ENCODE measurements around the gene DIP2C.

DIP2C gene

DNA sequence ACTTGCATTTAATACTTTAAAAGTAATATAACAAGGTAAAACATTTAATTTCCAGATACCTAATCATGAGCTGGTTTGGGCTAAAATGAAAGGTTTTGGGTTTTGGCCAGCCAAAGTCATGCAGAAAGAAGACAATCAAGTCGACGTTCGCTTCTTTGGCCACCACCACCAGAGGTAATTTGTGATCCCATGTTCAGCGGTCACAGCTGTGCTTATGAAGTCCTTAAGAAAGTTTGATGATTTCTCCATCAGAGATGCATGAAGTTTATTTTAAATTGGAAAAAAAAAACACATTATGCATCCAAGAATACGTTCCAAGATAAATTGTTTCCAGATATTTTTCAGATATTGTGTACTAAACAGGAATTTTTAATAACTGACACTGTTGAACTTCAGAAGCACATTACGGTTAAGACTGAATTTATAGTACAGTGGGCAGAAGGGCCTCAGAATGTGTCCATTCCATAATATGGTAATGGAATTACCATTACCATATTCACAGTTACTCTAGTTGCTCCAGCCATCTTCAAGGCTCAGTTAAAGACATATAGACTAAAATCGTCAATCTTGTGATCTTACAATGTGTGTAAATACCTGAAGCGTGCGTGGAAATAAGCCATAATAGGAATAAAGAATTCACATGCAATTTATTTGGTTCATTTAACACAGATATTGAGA lies 447.4 kb downstream of the DIP2C start:
- Histone ChIP-seq H3K9ac (ENCODE audit: low read length in 2 of 2) (no peak overlapping the region), H3K36me3 (ENCODE audit: control insufficient read depth in 2 of 2, insufficient read depth in 2 of 2, low read length in 2 of 2) (peaks cover 21 to 31% of the 10 kb centered on the region in 2 donors), H3K4me1 (ENCODE audit: control insufficient read depth, insufficient read depth, low read length) (no peaks in the 10 kb centered on the region), H3K27ac (ENCODE audit: low read length) (no peak overlapping the region), H3K27me3 (ENCODE audit: control insufficient read depth in 1 of 2, insufficient read depth in 2 of 2, low read length in 2 of 2) (no peaks in the 10 kb centered on the region), H3K9me3 (ENCODE audit: control insufficient read depth in 2 of 2, low read length in 2 of 2) (no peaks in the 10 kb centered on the region), H3K4me3 (ENCODE audit: low read length in 2 of 2) (no peak overlapping the region)

- Histone ChIP-seq H3K4me1 (ENCODE audit: control insufficient read depth, insufficient read depth, low read length) (no peaks in the 10 kb centered on the region), H3K9ac (ENCODE audit: low read length in 2 of 2) (no peak overlapping the region), H3K36me3 (ENCODE audit: control insufficient read depth in 2 of 2, insufficient read depth in 2 of 2, low read length in 2 of 2) (peaks cover 15 to 26% of the 10 kb centered on the region in 2 donors), H3K9me3 (ENCODE audit: control insufficient read depth in 2 of 2, low read length in 2 of 2) (no peaks in the 10 kb centered on the region), H3K4me3 (ENCODE audit: low read length in 2 of 2) (no peak overlapping the region), H3K27ac (ENCODE audit: low read length) (no peak overlapping the region), H3K27me3 (ENCODE audit: control insufficient read depth in 1 of 2, insufficient read depth in 2 of 2, low read length in 2 of 2) (no peaks in the 10 kb centered on the region)
Measured at GRCh38 chr10:241451-241850, 448.0 kb downstream of the DIP2C start.

DNA sequence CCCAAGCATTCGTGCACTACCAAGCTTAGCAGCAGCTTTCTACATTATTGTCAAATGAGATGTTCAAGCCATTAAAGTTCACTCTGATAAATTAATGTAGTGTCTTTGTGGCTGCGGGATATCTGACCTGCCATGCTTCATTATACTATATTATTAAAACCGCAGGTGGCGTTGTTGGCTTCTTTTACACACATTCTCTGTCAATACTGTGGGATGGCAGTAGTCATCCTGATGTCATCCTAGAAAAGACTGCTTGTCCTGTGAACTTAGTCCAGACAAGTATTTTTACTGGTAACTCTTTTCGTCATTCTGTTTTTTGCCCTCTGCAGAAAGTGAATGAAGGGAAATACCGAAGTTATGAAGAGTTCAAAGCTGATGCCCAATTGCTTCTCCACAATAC lies 450.4 kb downstream of the DIP2C start:
- H3K9ac ChIP-seq (ENCODE audit: low read length in 2 of 2): no peak overlapping the region
- no peaks in the 10 kb centered on the region for H3K27me3 ChIP-seq (ENCODE audit: control insufficient read depth in 1 of 2, insufficient read depth in 2 of 2, low read length in 2 of 2)
- no peaks in the 10 kb centered on the region for H3K9me3 ChIP-seq (ENCODE audit: control insufficient read depth in 2 of 2, low read length in 2 of 2)
- no peak overlapping the region for H3K4me3 ChIP-seq (ENCODE audit: low read length in 2 of 2)
- no peak overlapping the region for H3K27ac ChIP-seq (ENCODE audit: low read length)
- no peaks in the 10 kb centered on the region for H3K4me1 ChIP-seq (ENCODE audit: control insufficient read depth, insufficient read depth, low read length)
- peaks cover 10 to 15% of the 10 kb centered on the region in 2 donors for H3K36me3 ChIP-seq (ENCODE audit: control insufficient read depth in 2 of 2, insufficient read depth in 2 of 2, low read length in 2 of 2)

DNA sequence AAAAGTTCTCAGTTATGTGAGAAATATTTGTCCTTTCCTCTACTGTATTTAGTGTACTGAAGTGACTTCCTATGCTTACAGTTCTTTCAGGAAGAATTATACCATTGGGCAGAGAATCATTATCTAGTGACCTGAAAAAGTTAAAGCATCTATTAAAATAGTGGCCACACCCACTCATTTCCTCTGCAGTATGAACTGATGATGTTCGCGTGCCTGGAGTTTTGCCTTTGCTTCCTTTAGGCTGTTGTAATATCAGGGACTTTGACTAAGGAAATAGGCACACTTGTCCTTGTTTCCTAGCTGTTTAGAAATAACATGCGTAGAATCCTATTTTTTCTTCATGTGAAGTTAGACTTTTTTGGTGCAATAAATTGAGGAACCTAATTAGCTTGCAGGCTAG lies 453.6 kb downstream of the DIP2C start:
- no peak overlapping the region for H3K9ac ChIP-seq (ENCODE audit: low read length in 2 of 2)
- H3K27me3 ChIP-seq (ENCODE audit: control insufficient read depth in 1 of 2, insufficient read depth in 2 of 2, low read length in 2 of 2): no peaks in the 10 kb centered on the region
- H3K4me1 ChIP-seq (ENCODE audit: control insufficient read depth, insufficient read depth, low read length): no peaks in the 10 kb centered on the region
- H3K36me3 ChIP-seq (ENCODE audit: control insufficient read depth in 2 of 2, insufficient read depth in 2 of 2, low read length in 2 of 2): peaks cover 5 to 10% of the 10 kb centered on the region in 2 donors
- no peak overlapping the region for H3K27ac ChIP-seq (ENCODE audit: low read length)
- no peaks in the 10 kb centered on the region for H3K9me3 ChIP-seq (ENCODE audit: control insufficient read depth in 2 of 2, low read length in 2 of 2)
- no peak overlapping the region for H3K4me3 ChIP-seq (ENCODE audit: low read length in 2 of 2)

- Histone ChIP-seq H3K9ac (ENCODE audit: low read length in 2 of 2) (no peak overlapping the region), H3K4me1 (ENCODE audit: control insufficient read depth, insufficient read depth, low read length) (no peaks in the 10 kb centered on the region), H3K27me3 (ENCODE audit: control insufficient read depth in 1 of 2, insufficient read depth in 2 of 2, low read length in 2 of 2) (no peaks in the 10 kb centered on the region), H3K9me3 (ENCODE audit: control insufficient read depth in 2 of 2, low read length in 2 of 2) (no peaks in the 10 kb centered on the region), H3K4me3 (ENCODE audit: low read length in 2 of 2) (no peak overlapping the region), H3K27ac (ENCODE audit: low read length) (no peak overlapping the region), H3K36me3 (ENCODE audit: control insufficient read depth in 2 of 2, insufficient read depth in 2 of 2, low read length in 2 of 2) (peaks cover 3 to 7% of the 10 kb centered on the region in 2 donors)
Measured at GRCh38 chr10:234708-235406, 454.6 kb downstream of the DIP2C start.

DNA sequence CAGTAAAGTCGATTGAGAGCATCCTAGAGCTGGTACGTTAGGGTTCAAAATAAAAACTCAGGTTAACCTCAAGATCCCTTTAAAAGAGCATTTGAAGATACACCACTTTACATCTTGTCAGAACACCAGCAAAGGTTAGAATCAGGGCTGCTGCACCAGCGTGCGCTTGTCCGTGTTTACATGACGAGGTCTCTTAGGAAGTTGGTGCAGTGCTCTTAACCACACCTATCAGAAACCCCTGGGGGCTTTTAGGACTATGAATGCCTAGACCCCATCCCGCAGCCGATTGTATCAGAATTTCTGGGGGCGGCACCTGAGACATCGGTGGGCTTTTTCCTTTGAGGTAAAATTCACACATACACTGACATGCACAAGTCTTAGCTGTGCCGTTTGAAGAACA lies 456.6 kb downstream of the DIP2C start:
- Histone ChIP-seq H3K27ac (ENCODE audit: low read length) (no peak overlapping the region), H3K4me3 (ENCODE audit: low read length in 2 of 2) (no peak overlapping the region), H3K4me1 (ENCODE audit: control insufficient read depth, insufficient read depth, low read length) (no peaks in the 10 kb centered on the region), H3K27me3 (ENCODE audit: control insufficient read depth in 1 of 2, insufficient read depth in 2 of 2, low read length in 2 of 2) (no peaks in the 10 kb centered on the region), H3K9ac (ENCODE audit: low read length in 2 of 2) (no peak overlapping the region), H3K9me3 (ENCODE audit: control insufficient read depth in 2 of 2, low read length in 2 of 2) (no peaks in the 10 kb centered on the region), H3K36me3 (ENCODE audit: control insufficient read depth in 2 of 2, insufficient read depth in 2 of 2, low read length in 2 of 2) (peaks cover 0 to 4% of the 10 kb centered on the region in 2 donors)

DNA sequence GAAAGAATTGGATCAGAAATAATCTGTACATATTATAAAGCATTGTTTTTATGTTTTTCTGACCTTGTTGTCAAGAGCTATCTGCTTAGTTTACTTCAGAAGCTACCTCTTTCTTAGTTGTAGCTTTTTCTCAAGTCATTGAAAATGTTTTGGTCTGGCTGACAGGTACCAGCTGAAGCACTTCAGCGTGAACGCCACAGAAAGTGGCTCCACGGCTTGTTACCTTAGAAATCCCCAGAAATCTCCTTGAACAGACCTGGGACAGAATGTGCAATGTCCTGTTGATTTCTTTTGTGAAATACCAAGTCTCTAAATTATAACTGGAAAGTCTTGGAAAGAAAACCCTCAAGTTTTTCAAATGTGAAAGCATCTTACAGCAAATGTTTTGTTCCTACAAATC lies 457.4 kb downstream of the DIP2C start:
- no peaks in the 10 kb centered on the region for H3K4me1 ChIP-seq (ENCODE audit: control insufficient read depth, insufficient read depth, low read length)
- no peaks in the 10 kb centered on the region for H3K36me3 ChIP-seq (ENCODE audit: control insufficient read depth in 2 of 2, insufficient read depth in 2 of 2, low read length in 2 of 2)
- no peak overlapping the region for H3K9ac ChIP-seq (ENCODE audit: low read length in 2 of 2)
- no peak overlapping the region for H3K27ac ChIP-seq (ENCODE audit: low read length)
- H3K4me3 ChIP-seq (ENCODE audit: low read length in 2 of 2): no peak overlapping the region
- no peaks in the 10 kb centered on the region for H3K27me3 ChIP-seq (ENCODE audit: control insufficient read depth in 1 of 2, insufficient read depth in 2 of 2, low read length in 2 of 2)
- no peaks in the 10 kb centered on the region for H3K9me3 ChIP-seq (ENCODE audit: control insufficient read depth in 2 of 2, low read length in 2 of 2)

GRCh38 chr10:230758-231157 lies 458.7 kb downstream of the DIP2C start:
- H3K27ac ChIP-seq (ENCODE audit: low read length): no peak overlapping the region
- H3K9ac ChIP-seq (ENCODE audit: low read length in 2 of 2): no peak overlapping the region
- H3K4me3 ChIP-seq (ENCODE audit: low read length in 2 of 2): no peak overlapping the region
- H3K9me3 ChIP-seq (ENCODE audit: control insufficient read depth in 2 of 2, low read length in 2 of 2): no peaks in the 10 kb centered on the region
- no peaks in the 10 kb centered on the region for H3K4me1 ChIP-seq (ENCODE audit: control insufficient read depth, insufficient read depth, low read length)
- no peaks in the 10 kb centered on the region for H3K36me3 ChIP-seq (ENCODE audit: control insufficient read depth in 2 of 2, insufficient read depth in 2 of 2, low read length in 2 of 2)
- H3K27me3 ChIP-seq (ENCODE audit: control insufficient read depth in 1 of 2, insufficient read depth in 2 of 2, low read length in 2 of 2): no peaks in the 10 kb centered on the region

DNA sequence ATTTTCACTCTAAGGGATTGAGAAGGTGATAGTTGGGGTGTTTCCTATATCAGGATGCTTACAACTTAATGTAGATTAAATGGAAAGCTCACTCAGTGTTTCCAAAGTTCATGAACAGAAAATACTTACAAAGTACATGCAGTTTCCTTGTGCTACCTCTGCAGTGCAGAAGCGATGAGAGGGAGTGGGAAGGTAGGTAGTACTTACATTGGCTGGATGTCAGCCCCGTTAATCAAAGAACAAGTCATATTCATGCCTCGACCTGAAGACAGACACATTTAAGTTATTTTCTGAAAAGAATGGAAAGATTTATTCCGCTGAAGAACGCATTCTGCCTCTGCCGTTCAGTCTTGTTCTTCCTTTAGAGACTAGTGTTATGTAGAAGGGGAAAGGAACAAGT lies 461.1 kb downstream of the DIP2C start:
- no peaks in the 10 kb centered on the region for H3K36me3 ChIP-seq (ENCODE audit: control insufficient read depth in 2 of 2, insufficient read depth in 2 of 2, low read length in 2 of 2)
- no peak overlapping the region for H3K4me3 ChIP-seq (ENCODE audit: low read length in 2 of 2)
- H3K27ac ChIP-seq (ENCODE audit: low read length): no peak overlapping the region
- H3K27me3 ChIP-seq (ENCODE audit: control insufficient read depth in 1 of 2, insufficient read depth in 2 of 2, low read length in 2 of 2): no peaks in the 10 kb centered on the region
- no peak overlapping the region for H3K9ac ChIP-seq (ENCODE audit: low read length in 2 of 2)
- no peaks in the 10 kb centered on the region for H3K4me1 ChIP-seq (ENCODE audit: control insufficient read depth, insufficient read depth, low read length)
- no peaks in the 10 kb centered on the region for H3K9me3 ChIP-seq (ENCODE audit: control insufficient read depth in 2 of 2, low read length in 2 of 2)

DNA sequence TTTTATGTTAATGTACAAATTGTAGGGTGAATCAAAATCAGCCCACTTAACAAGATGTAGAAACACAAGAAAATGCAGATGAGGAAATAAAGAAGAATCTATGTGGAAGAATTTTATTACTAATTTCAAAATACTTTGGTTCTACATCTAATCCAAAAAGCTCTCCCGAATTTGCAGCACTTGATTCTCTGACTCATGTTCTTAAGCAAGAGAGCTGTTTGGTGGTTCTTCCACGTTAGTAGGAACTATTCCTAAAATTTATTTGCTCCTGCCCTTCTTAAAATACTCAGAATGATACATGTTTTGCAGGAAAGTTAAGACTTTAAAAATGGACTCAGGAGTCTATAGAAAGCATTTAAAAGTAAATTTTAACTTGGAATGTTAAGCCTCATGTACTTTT lies 462.5 kb downstream of the DIP2C start:
- Histone ChIP-seq H3K4me3 (ENCODE audit: low read length in 2 of 2) (no peak overlapping the region), H3K9me3 (ENCODE audit: control insufficient read depth in 2 of 2, low read length in 2 of 2) (no peaks in the 10 kb centered on the region), H3K36me3 (ENCODE audit: control insufficient read depth in 2 of 2, insufficient read depth in 2 of 2, low read length in 2 of 2) (no peaks in the 10 kb centered on the region), H3K9ac (ENCODE audit: low read length in 2 of 2) (no peak overlapping the region), H3K27me3 (ENCODE audit: control insufficient read depth in 1 of 2, insufficient read depth in 2 of 2, low read length in 2 of 2) (no peaks in the 10 kb centered on the region), H3K4me1 (ENCODE audit: control insufficient read depth, insufficient read depth, low read length) (no peaks in the 10 kb centered on the region), H3K27ac (ENCODE audit: low read length) (no peak overlapping the region)

DNA sequence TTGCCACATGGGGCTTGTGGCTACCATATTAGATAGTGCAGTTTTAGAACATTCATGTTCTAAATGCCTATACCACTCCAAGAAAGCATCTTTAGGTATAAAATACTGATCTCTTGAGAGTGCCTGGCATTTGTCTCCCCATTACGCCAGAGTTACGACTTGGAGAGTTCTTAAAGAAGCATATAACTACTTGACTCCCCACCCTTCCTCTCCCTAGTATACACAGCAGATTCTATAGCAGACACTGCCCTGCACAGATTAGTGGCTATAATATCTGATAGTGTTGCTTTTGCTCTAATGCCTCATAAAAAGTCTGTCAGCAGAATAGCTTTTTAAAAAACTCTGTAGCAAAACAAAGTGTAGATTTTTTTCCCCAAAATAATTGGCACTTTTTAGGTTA lies 463.4 kb downstream of the DIP2C start:
- no peak overlapping the region for H3K9ac ChIP-seq (ENCODE audit: low read length in 2 of 2)
- no peaks in the 10 kb centered on the region for H3K4me1 ChIP-seq (ENCODE audit: control insufficient read depth, insufficient read depth, low read length)
- H3K27me3 ChIP-seq (ENCODE audit: control insufficient read depth in 1 of 2, insufficient read depth in 2 of 2, low read length in 2 of 2): no peaks in the 10 kb centered on the region
- H3K27ac ChIP-seq (ENCODE audit: low read length): no peak overlapping the region
- H3K9me3 ChIP-seq (ENCODE audit: control insufficient read depth in 2 of 2, low read length in 2 of 2): no peaks in the 10 kb centered on the region
- no peaks in the 10 kb centered on the region for H3K36me3 ChIP-seq (ENCODE audit: control insufficient read depth in 2 of 2, insufficient read depth in 2 of 2, low read length in 2 of 2)
- H3K4me3 ChIP-seq (ENCODE audit: low read length in 2 of 2): no peak overlapping the region
